HG03280 (cell line): ENCODE results near the gene GFM1.

ENCODE experiments used
- ATAC-seq: cut with Tn5 transposase; IDR thresholded peaks from one replicate; pipeline ENCODE4 v1.9.1; 2021; ENCODE audit warnings: mild to moderate bottlenecking, moderate library complexity; ENCODE audit not compliant: unreplicated experiment

The GFM1 gene

DNA sequence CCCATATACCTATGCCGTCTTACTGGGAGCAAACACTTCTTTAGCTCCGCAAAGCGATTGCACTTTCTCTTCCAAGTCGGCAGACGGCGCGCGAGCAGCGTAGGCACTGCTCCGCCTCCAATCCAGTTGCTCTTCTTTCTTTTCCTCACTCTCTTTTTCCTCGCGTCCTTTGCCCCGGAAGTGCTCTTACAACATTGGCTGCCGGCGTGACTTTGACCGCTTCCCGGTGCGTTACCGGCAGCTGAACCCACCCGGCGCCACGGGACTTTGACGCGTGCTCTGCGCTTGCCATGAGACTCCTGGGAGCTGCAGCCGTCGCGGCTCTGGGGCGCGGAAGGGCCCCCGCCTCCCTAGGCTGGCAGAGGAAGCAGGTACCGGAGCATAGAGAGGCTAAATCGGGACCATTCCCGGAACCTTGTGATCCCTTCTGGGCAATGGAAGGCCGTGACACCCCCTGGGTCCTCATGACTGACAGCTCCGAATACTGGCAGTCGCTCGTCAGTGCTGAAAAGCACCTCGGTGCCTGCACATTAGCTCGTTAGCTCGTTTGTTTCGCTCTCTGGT lies at the start of gene GFM1:
Gene GFM1 (plus strand): TSS at position 183 of the 564 bp plus-strand sequence. CDS start 108 bp downstream, at position 291.
- ATAC-seq, result peak; percentile 99

DNA sequence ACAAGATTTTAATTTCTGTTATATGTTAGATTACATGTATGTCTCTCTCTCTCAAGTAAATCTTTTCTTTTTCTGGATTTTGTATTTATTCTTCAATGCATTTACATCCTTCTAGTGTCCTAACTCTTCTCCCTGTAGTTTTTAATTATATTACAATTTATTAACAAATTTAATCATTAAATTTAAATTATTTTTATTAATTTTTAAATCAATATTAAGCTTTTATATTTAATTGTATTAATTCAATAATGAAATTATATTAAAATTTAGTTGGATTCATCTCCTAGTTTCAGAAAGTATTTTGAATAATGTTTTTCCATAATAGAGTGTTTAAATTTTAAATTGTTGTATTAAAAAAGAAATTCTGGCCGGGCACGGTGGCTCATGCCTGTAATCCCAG lies 43.5 kb upstream of the GFM1 start:
- no peak for ATAC-seq

DNA sequence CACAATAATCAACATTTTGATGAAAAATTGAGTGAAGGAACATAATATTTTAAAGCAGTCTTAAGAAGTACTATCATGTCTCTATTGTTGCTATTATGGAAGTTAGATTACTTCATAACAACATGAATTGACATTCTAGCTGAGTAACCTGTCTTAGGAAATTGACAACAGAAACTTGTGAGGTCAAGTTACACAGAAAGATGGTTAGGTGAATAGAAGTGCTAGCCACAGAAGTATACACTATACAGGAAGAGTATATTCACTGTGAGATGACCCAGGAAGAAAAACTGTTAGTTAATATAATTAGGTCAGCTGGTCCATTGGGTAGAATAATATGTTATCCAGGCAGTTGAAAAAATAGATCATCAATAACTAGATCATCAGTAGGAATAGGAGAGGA lies 42.1 kb upstream of the GFM1 start:
- no peak for ATAC-seq

DNA sequence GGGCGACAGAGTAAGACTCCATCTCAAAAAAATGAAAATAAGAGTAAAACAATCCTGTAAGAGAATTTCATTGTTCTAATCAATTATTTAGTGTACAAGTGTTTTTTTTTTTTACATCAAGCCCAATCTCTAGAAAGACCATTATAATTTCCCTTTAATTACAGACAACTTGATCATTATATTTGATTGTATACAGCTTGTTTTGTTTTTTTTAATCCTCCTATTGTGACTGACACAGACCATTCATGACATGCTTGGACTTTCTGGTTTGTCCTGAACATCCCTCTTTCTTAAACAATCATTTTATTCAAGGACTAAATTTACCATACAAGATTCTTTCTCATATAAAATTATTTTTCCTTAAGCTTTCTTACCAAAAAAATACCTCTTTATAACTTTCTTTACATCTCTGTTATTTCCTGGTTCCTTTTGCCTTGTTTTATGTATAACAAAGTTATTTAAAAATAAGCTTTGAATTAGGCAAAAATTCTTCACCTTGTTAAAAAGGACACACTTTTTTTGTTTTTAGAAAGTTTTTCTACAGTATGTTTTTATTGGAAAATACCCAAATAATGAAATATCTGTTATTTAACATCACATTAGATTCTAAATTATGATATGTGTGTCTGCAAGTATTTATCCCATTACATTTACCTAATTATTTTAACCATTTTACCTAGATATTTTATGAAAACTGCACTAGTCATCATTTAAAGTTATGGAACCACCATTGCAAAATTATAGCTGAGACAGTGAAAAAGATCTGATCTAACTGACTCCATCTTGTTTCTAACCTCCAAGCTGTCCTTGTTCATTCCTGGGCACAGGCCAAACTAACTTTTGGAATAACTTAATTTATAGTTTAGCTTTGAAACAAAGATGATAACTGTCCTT lies 26.1 kb upstream of the GFM1 start:
- no peak for ATAC-seq

DNA sequence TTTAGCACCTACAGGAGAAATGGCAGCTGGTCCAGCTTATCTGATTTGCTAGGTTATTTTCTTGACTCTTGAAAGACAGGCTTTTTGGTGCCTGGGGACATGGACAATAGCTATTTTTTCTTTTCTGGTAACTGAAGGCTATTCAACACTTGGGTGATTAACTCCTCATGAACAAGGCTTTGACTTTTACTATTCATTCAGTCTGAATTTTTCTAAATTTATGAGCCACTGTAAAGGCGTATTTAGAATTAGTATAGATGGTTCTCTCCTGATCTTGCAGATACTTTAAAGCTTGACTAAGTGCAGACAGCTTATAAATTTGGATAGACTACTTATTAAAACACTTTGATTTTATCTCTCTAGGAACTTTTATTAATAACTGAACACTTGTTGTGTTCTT lies 18.4 kb upstream of the GFM1 start:
- no peak for ATAC-seq

DNA sequence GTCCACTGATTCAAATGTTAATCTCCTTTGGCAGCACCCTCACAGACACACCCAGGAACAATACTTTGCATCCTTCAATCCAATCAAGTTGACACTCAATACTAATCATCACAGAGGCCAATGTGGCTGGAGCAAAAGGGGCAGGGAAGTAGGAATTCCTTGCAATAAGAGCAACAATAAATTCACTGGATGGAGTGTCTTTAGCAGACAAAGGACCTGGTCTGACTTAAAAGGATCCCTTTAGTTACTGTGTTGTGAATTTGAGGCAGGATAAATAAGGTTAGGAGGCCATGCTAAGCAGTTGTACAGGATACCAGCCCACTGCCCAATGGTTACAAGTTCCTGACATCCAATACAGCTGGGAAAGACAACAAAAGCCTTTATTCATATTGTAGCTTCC lies 12.3 kb upstream of the GFM1 start:
- no peak for ATAC-seq

DNA sequence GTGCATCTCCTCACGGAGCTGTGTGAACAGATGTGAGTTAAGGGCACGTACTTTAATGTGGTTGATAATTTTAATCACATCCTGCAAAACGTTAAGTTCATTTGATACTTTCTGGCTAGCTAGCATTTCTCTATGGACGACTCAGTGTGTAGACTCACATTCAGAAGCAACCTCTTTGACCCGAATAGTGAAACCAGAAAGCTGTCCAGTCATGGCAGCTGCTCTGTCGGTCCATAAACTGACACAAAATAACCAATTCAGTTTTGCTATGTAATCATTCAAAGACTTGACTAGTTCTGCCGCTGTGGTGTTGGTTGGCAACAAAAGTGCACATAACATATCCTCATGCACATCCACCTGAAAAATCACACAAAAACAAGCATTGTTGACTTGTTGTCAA lies 3.7 kb upstream of the GFM1 start:
- no peak for ATAC-seq

DNA sequence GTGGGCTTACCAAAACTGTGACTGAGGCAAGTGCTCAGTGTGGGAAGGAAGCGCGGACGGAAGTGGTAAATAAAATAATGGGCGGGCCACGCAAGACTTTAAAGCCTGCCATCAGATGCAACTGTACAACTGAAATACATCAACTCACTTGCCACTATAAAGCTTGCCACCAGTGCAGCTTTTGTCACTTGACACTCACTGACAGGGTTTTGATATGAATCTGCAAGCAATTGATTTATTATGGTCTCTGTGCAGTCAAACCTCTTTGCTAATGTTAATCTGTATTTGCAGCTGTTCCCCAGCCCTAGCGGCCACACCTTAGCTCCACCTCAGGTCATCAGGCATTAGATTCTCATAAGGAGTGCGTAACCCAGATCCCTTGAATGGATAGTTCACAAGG lies 2.3 kb upstream of the GFM1 start:
- ATAC-seq, result no peak

DNA sequence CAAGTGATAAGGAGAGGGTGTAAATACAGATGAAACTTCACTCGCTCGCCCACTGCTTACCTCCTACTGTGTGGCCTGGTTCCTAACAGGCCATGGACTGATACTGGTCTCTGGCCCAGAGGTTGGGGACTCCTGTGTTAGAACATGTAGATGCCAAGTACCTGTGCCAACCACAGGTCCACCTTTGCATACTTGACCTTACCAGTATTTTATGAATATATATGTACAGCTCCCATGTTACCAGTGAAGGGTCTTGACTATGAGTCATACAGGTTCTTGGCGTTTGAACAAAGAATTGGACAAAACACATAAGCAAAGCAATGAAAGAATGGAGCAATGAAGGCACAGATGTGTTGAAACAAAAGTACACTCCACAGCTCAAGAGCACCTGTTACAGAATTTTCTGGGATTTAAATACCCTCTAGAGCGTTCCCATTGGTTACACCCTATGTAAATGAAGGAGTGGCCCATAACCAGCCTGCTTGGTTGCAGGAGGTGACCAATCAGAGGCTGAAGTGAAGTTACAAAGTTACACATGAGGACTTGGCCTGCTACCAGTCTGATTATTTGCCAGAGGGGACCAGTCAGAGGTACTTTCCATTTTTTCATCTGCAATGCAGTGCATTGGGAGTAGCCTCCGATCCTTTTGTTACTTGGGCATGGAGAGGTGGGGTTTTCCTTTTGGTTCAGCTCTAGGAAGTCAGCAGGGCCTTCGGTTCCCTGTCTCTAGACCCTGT lies 1.7 kb upstream of the GFM1 start:
- no peak for ATAC-seq

DNA sequence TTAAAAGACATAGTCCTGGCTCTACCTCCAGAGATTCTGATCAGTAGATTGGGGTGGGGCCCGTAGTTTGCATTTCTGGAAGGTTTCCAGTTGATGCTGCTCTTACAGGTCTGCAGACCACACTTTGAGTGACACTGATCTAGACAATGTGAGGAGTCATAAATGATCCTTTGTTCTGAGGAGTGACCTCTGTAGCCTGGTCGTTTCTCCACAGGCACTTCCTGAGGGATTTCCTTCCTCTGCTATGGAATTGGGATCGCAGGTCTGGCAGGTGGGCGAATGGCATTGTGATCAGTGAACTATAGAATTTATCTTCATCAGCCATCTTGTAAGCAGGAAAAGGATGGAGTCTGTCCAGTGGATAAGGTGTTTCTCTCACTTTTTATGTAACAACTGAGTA lies 5.5 kb downstream of the GFM1 start:
- ATAC-seq, result no peak

DNA sequence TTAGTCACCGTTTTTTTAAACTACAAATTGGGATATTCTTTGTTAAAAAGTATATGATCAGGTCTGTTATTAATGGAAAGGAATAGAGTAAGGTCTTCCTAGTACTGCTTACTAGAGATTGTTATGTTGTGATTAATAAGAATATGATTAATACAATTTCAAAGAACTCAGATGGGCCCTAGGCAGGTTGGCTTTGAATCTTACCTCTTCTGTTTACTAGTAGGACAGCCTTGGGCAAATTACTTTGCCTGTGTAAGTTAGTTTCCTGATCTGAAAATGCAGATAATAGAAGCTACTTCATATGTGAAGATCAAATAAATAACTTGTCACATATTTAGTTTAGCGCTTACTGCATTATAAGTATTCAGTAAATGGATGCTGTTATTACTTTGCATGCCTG lies 6.9 kb downstream of the GFM1 start:
- ATAC-seq, result no peak

DNA sequence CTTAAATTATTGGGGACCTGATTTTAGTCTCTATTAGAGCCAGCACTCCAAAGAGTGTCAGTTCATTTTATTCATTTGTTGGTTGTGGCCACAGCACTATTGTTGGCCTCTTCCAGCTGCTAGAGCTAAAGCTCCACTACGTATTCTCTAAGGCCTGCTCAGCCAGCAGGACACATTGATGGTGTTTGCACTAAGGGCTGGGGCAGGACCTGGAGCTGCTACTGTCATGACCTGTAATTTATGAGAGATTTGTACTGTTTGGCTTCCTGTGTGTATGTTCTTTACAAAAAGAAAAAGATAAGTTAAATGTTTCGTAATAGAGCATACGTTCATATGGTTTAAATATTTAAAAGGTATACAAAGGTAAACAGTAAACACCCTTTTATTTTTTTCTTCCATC lies 8.1 kb downstream of the GFM1 start:
- ATAC-seq, result no peak

DNA sequence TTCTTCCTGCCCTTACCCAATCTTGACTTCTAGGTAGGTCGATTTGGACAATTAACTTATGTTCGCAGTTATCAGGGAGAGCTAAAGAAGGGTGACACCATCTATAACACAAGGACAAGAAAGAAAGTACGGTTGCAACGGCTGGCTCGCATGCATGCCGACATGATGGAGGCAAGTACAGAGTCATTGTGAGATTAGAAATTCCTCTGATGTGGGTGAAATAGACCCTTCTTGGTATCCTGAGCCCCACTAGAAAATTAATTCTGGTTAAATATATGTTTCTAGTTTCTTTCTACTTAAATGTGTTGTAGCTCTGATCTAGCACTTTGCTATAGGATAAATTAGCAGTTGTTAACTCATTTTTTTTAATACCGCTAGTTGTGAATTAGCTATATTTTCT lies 14.6 kb downstream of the GFM1 start:
- ATAC-seq, result no peak

DNA sequence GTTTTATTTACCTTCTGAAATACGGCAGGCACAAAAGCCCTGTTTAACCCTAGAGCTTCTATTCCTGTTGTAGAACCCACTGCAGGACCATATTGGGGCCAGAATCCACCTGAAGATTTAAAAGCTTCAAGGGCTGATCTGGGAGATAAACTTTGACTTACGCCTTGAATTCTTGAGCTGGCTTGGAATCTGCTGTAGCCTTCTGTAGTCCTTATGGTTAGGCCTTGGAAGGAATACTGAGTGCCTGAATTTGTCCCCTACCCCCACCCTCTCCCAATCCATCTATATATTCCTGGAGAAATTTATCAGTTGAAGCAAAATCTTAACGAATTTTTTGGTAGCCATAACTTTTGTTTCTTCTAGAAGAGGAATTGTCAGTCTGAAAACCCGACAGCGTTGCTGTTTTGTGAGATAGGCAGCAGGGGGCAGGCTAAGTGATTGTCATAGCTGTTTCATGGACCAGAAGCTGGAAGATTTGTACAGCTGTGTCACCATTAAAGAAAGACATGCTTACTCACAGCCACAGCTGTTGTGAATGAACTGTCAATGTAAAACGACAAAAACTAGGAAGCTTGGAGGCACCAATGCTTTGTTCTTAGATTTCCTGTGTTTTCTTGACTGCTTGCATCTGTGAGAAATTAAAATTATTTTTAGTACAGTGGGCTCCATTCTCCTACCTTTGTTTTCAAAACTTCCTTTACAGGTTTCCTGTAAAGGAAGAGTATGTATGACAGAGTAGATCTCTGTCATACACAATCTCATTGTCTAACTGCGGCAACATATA lies 15.3 kb downstream of the GFM1 start:
- peak; percentile 93 for ATAC-seq

DNA sequence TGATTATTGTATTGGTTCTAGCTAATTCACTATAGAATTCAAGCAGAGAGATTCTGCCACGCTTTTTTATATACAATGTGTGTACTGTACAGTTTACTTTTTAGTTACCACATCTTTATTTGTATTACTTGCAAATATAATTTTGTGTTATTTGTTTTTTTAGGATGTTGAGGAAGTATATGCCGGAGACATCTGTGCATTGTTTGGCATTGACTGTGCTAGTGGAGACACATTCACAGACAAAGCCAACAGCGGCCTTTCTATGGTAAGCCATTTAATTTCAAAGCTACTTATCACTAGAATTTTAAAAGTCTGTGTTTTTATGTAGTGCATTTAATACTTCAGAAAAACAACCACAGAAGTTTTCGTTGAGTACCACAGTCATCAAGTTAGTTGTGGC lies 16.4 kb downstream of the GFM1 start:
- ATAC-seq, result no peak

DNA sequence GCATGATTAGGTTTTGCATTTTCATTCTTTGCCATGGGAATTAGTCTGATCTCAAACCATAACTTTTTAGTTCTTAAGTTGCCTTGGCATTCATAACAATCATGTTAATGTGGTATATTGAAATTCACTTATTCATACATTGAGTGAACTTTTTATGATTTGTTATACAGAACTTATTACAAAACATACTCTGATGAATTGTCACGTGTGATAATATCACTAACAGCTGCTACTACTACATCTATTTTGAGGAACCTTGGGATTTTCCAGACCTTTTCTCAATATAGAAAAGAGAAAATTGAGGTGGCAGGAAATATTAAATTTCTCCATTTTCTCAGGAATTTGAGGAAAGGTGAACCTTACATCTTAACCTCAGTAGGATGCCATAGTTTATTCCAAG lies 18.9 kb downstream of the GFM1 start:
- no peak for ATAC-seq

DNA sequence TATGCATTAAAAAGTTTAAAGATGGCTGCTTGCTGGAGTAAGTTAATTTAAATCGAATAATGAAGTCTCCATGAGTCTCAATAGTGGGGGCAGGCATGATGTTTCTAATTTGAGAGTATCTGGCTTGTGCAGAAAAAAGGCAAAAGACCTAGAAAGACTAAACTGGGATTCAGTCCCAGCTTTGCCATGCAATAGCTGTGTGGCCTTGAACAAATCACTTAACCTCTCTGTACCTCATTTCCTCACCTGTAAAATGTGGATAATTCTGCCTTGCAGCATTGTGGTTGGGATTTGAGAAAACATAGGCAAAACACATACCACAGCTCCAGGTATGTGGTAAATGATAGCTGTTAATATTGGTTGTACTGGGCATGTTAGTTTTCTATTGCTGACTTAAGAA lies 19.5 kb downstream of the GFM1 start:
- no peak for ATAC-seq

DNA sequence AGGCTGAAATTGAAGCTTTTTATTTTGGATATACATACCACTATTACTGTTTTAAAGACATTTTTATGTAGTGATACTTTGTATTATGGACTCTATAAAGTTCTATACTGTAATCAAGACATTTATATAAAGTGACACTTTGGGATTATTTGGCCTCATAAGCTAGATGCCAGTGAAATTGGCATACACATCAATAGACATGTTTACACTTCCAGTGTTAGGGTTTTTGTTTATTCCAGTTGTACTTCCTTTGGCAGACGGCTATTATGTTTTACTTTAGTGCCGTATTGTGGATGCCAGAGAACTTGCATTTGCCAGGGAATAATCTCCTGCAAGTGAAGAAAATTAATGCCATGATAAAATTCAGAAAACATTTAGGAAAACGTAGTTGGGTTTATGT lies 22.1 kb downstream of the GFM1 start:
- no peak for ATAC-seq

DNA sequence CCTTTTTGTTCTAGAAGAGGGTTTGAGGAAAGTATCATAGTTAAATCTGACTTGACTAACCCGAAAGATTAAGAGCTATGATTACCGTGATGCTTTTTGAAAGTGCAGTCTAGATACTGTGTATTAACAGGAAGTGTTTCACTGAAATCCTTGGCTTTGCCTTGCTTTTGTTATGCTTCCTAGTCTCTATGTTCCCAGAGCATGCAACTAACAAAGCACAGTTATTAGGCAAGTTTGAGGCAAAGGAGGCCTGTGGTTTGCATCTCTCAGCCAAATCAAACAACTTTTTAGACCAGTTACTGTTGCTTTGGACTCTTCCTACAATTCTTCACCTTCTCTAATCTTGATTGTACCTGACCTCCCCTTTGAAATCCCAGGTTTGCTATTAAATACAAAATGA lies 24.2 kb downstream of the GFM1 start:
- no peak for ATAC-seq

DNA sequence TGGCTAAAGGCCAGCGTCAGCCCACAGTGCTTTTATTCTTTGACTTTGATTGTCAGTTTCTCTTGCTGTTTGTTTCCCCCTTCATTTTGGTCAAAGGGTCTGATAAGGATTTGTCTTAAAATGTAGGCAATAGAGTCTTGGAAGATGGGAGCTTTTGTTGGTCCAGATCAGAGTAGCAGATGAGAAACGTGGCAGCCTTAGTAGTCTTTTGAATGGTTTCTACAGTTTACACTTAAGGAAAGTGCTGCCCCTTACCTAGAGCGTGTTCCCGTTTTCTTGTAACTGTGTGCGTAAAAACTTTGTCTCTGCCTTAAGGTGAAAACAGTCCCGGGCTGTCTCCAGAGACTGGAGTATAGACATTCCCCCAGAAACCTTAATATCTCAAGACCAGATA lies 27.5 kb downstream of the GFM1 start:
- ATAC-seq, result no peak
